HepG2 (cell line): ENCODE data around the gene RAC3. TPM values are rescaled to one million over a fixed set of nuclear protein-coding genes. Genes with fewer than 3 reads are reported as not detected.

Experiments used
- E2F5 ChIP-seq: sonication (generic); formaldehyde crosslinking; conservative IDR thresholded peaks from 2 replicates; pipeline ENCODE4 v1.4.0; 2020; ENCODE audit warnings: missing genetic modification reagents
- FOXA1 ChIP-seq, 2 experiments: fragments of 450-650 bp in 1 of 2; sonication (generic) in 1 of 2; formaldehyde crosslinking in 1 of 2; IDR thresholded peaks; 2 replicates each; pipeline versions ENCODE4 v1.4.0 to v1.6.1; 2016 to 2020; ENCODE audit warnings: missing genetic modification reagents in 1 of 2
- NFATC3 ChIP-seq: sonication (generic); formaldehyde crosslinking; IDR thresholded peaks from 2 replicates; pipeline ENCODE4 v1.5.1; 2020; ENCODE audit warnings: mild to moderate bottlenecking, missing genetic modification reagents
- NFE2L2 ChIP-seq: fragments of 150-350 bp; IDR thresholded peaks from 2 replicates; pipeline ENCODE4 v1.6.1; 2014; ENCODE audit warnings: low read length
- NRL ChIP-seq: sonication (generic); formaldehyde crosslinking; IDR thresholded peaks from 2 replicates; pipeline ENCODE4 v1.5.0; 2020; ENCODE audit warnings: missing genetic modification reagents, mild to moderate bottlenecking, moderate library complexity, borderline replicate concordance
- PAF1 ChIP-seq: IDR thresholded peaks from 2 replicates; pipeline ENCODE4 v1.6.1; 2016; ENCODE audit warnings: missing genetic modification reagents, missing compliant biosample characterization
- POLR2AphosphoS5 ChIP-seq: IDR thresholded peaks from 2 replicates; pipeline ENCODE4 v1.6.1; 2012; ENCODE audit warnings: low read depth, low read length
- PRDM15 ChIP-seq: sonication (generic); formaldehyde crosslinking; IDR thresholded peaks from 2 replicates; pipeline ENCODE4 v1.4.0; 2020; ENCODE audit warnings: missing genetic modification reagents
- REXO4 ChIP-seq: sonication (generic); formaldehyde crosslinking; IDR thresholded peaks from 2 replicates; pipeline ENCODE4 v1.8.0; 2022; ENCODE audit warnings: missing genetic modification reagents, mild to moderate bottlenecking, borderline replicate concordance
- SALL1 ChIP-seq: sonication (generic); formaldehyde crosslinking; IDR thresholded peaks from 2 replicates; pipeline ENCODE4 v1.8.0; 2022; ENCODE audit warnings: mild to moderate bottlenecking, missing genetic modification reagents
- SP5 ChIP-seq: IDR thresholded peaks from 2 replicates; pipeline ENCODE4 v1.6.1; 2016; ENCODE audit warnings: low read depth, borderline replicate concordance
- ZMYM2 ChIP-seq: sonication (generic); formaldehyde crosslinking; IDR thresholded peaks from 2 replicates; pipeline ENCODE4 v1.8.0; 2022; ENCODE audit warnings: mild to moderate bottlenecking, missing genetic modification reagents
- ZNF18 ChIP-seq: sonication (generic); formaldehyde crosslinking; IDR thresholded peaks from 2 replicates; pipeline ENCODE4 v1.8.0; 2022; ENCODE audit warnings: mild to moderate bottlenecking, missing genetic modification reagents; ENCODE audit not compliant: insufficient replicate concordance
- ZNF256 ChIP-seq: sonication (generic); formaldehyde crosslinking; conservative IDR thresholded peaks from 2 replicates; pipeline ENCODE4 v1.4.0; 2020; ENCODE audit warnings: missing genetic modification reagents
- ZNF383 ChIP-seq: sonication (generic); formaldehyde crosslinking; IDR thresholded peaks from 2 replicates; pipeline ENCODE4 v1.4.0; 2020; ENCODE audit warnings: missing genetic modification reagents, mild to moderate bottlenecking, borderline replicate concordance
- ZNF589 ChIP-seq: sonication (generic); formaldehyde crosslinking; conservative IDR thresholded peaks from 2 replicates; pipeline ENCODE4 v1.8.0; 2022; ENCODE audit warnings: mild to moderate bottlenecking, moderate library complexity, missing genetic modification reagents
- ZNF660 ChIP-seq: sonication (generic); formaldehyde crosslinking; IDR thresholded peaks from 2 replicates; pipeline ENCODE4 v1.5.1; 2020; ENCODE audit warnings: mild to moderate bottlenecking, low read depth, missing genetic modification reagents, borderline replicate concordance
- ZNF737 ChIP-seq: sonication (generic); formaldehyde crosslinking; IDR thresholded peaks from 2 replicates; pipeline ENCODE4 v1.5.0; 2020; ENCODE audit warnings: missing genetic modification reagents, mild to moderate bottlenecking, borderline replicate concordance
- ZNF879 ChIP-seq: sonication (generic); formaldehyde crosslinking; IDR thresholded peaks from 2 replicates; pipeline ENCODE4 v1.8.1; 2023; ENCODE audit warnings: missing genetic modification reagents
- polyA plus RNA-seq, 8 experiments: library from polyadenylated mRNA; depleted of rRNA in 3 of 8; stranded (reverse) in 7 of 8; unstranded in 1 of 8; fragments of >200 nt; fragmentation: Illumina TruSeq in 4 of 8; extraction: Trizol in 4 of 8; gene quantifications; 2 replicates each; pipeline versions ENCODE4 v1.2.1 to v1.2.3, GENCODE V29; 2011 to 2016; ENCODE audit warnings: low read depth in 4 of 8, missing spikeins in 1 of 8, mixed read lengths in 1 of 8; ENCODE audit not compliant: insufficient read depth in 1 of 8
- total RNA-seq, 5 experiments: library from RNA; depleted of rRNA; stranded (reverse); fragments of >200 nt; fragmentation: Illumina TruSeq; extraction: Trizol; gene quantifications; 2 replicates each; pipeline ENCODE4 v1.2.3, GENCODE V29; 2016; ENCODE audit warnings: low read depth in 1 of 5
- TF ChIP-seq, protein P1 (sequence below): sonication (generic); formaldehyde crosslinking; IDR thresholded peaks from 2 replicates; pipeline ENCODE4 v1.4.0; 2020; ENCODE audit warnings: missing genetic modification reagents, borderline replicate concordance
- TF ChIP-seq, protein P2 (sequence below): sonication (generic); formaldehyde crosslinking; IDR thresholded peaks from 2 replicates; pipeline ENCODE4 v1.8.1; 2022; ENCODE audit warnings: mild to moderate bottlenecking, missing genetic modification reagents

Gene RAC3
- total and polyA plus RNA-seq, 2 of the 13 experiments (the other 11 are each of a cell fraction or from before 2014, with no cell fraction given) = 10.5 to 21.3 TPM

GRCh38 chr17:81999587-81999975 lies 31.9 kb upstream of the RAC3 start (continued):
- no peak for TF ChIP-seq NFATC3
- no peak for TF ChIP-seq REXO4 (CRISPR knock-in tag)
- TF ChIP-seq ZNF256 (CRISPR knock-in tag) = no peak
- TF ChIP-seq ZNF660 (CRISPR knock-in tag) = no peak
- no peak for TF ChIP-seq E2F5
- TF ChIP-seq SP5 (CRISPR knock-in tag) = no peak
- no peak for TF ChIP-seq ZNF383 (CRISPR knock-in tag)
- TF ChIP-seq ZNF18 (CRISPR knock-in tag) = no peak
- no peak for TF ChIP-seq ZMYM2 (CRISPR knock-in tag)
- TF ChIP-seq, protein P1, sequence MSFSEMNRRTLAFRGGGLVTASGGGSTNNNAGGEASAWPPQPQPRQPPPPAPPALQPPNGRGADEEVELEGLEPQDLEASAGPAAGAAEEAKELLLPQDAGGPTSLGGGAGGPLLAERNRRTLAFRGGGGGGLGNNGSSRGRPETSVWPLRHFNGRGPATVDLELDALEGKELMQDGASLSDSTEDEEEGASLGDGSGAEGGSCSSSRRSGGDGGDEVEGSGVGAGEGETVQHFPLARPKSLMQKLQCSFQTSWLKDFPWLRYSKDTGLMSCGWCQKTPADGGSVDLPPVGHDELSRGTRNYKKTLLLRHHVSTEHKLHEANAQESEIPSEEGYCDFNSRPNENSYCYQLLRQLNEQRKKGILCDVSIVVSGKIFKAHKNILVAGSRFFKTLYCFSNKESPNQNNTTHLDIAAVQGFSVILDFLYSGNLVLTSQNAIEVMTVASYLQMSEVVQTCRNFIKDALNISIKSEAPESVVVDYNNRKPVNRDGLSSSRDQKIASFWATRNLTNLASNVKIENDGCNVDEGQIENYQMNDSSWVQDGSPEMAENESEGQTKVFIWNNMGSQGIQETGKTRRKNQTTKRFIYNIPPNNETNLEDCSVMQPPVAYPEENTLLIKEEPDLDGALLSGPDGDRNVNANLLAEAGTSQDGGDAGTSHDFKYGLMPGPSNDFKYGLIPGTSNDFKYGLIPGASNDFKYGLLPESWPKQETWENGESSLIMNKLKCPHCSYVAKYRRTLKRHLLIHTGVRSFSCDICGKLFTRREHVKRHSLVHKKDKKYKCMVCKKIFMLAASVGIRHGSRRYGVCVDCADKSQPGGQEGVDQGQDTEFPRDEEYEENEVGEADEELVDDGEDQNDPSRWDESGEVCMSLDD = no peak
- no peak for TF ChIP-seq PRDM15
- TF ChIP-seq ZNF589 = no peak
- TF ChIP-seq POLR2AphosphoS5 = peak; percentile 64
- no peak for TF ChIP-seq FOXA1 (IDR thresholded peaks at IDR 0.05)
- no peak for TF ChIP-seq FOXA1 (CRISPR knock-in tag; IDR thresholded peaks at IDR 0.05)
- TF ChIP-seq PAF1 (CRISPR knock-in tag) = no peak
- no peak for TF ChIP-seq ZNF879 (CRISPR knock-in tag)
- TF ChIP-seq, protein P2, sequence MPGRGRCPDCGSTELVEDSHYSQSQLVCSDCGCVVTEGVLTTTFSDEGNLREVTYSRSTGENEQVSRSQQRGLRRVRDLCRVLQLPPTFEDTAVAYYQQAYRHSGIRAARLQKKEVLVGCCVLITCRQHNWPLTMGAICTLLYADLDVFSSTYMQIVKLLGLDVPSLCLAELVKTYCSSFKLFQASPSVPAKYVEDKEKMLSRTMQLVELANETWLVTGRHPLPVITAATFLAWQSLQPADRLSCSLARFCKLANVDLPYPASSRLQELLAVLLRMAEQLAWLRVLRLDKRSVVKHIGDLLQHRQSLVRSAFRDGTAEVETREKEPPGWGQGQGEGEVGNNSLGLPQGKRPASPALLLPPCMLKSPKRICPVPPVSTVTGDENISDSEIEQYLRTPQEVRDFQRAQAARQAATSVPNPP = no peak
- no peak for TF ChIP-seq SALL1
- no peak for TF ChIP-seq NRL (CRISPR knock-in tag)
- no peak for TF ChIP-seq ZNF737 (CRISPR knock-in tag)
- no peak for TF ChIP-seq NFE2L2
